ENCODE measurements around the gene AHCYL1.
A peak's percentile ranks its signal among the peaks of the same experiment; 100 is the strongest.

The AHCYL1 gene

DNA sequence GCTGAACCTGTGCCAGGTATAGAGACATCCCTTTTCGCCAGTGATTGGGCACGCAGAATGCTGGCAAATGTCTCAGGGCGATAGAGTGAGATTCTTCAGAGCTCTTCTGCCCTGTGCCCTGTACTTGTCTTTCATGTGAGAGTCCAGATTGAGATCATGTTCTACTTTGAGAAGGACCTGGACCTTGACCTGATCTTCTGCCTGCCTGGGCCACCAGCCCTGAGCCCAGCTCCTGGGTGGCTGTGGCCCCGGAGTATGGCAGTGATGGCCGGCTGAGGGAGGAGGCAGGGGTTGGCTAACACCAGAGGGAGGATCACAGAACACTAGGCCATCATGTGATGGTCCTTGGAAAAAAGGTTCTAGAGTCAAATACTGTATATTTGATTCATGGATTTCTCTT is 63.7 kb downstream of the AHCYL1 start:
- DNase-seq (ENCODE audit: insufficient read length): no peak
- TF ChIP-seq POLR2A (IDR thresholded peaks at IDR 0.05; ENCODE audit: low read depth, low read length): no peak
- no peak for TF ChIP-seq POLR2AphosphoS5 (IDR thresholded peaks at IDR 0.05; ENCODE audit: low read depth, low read length)
- no peak for TF ChIP-seq TAF1 (IDR thresholded peaks at IDR 0.05; ENCODE audit: borderline replicate concordance, low read depth, low read length)
- FAIRE-seq: no peak

DNA sequence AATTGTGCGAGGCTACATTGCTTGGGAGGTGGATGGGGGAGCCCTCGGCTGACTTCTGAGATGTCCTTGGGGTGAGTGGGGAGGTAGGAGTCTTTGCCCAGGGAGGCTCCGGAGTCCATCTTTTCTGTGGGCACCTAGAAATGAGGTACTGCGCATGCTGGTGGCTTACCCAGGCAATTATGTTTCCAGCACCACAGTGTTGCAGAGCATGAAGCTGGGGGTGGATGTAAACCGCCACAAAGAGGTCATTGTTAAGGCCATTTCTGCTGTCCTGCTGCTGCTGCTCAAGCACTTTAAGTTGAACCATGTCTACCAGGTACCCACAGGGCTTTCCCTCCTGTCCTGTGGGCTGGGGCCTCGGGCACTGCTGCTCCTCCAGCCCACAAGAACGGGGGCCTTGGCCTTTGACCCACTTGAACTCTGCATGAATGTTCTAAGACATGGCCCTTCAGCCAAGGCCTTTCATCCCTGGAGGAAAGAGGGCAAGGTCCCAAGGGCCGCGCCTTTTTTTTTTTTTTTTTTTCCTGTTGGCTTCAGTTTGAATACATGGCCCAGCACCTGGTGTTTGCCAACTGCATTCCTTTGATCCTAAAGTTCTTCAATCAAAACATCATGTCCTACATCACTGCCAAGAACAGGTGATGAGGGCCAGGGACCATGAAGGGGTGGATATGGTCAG is 64.5 kb downstream of the AHCYL1 start:
- TF ChIP-seq POLR2AphosphoS5 (IDR thresholded peaks at IDR 0.05; ENCODE audit: low read depth, low read length): no peak
- no peak for FAIRE-seq
- DNase-seq (ENCODE audit: insufficient read length): no peak

GRCh38 chr1:110049801-110050601 is 65.4 kb downstream of the AHCYL1 start:
- FAIRE-seq (no peak), DNase-seq (ENCODE audit: insufficient read length) (no peak)
- no peak for TF ChIP-seq TAF1 (IDR thresholded peaks at IDR 0.05; ENCODE audit: borderline replicate concordance, low read depth, low read length)
- no peak for TF ChIP-seq POLR2AphosphoS5 (IDR thresholded peaks at IDR 0.05; ENCODE audit: low read depth, low read length)
- TF ChIP-seq POLR2A (IDR thresholded peaks at IDR 0.05; ENCODE audit: low read depth, low read length): no peak

DNA sequence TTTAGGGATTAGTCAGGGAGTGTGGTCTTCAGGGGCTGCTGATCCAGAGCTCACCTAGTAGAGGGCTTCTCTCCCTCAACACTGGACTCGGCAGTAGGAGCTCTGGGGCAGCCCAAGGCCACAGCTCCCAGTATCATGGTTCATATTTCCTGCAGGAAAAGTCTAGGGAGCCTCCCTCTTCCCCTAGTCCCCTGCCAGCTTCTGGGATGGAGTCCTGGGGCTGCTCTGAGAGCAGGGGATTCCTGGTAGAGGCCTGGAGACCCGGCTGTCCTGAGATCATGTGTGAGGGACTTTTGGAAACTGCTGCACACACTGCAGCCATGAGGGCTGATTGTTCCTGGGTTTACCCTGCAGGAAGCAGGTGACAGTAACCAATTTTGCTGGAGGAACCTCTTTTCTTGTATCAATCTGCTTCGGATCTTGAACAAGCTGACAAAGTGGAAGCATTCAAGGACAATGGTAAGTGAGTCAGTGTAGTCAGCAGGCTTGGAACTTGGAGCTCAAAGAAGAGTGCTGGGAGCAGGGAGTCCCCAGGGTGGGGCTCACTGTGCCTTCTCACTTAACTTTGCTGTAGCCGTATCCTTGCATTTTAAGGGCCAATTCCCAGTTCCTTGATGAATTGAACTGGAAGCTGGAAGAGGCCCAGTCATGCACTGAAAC is 66.2 kb downstream of the AHCYL1 start:
- DNase-seq (ENCODE audit: insufficient read length): no peak
- no peak for TF ChIP-seq POLR2A (IDR thresholded peaks at IDR 0.05; ENCODE audit: low read depth, low read length)
- TF ChIP-seq POLR2AphosphoS5 (IDR thresholded peaks at IDR 0.05; ENCODE audit: low read depth, low read length): no peak
- TF ChIP-seq TAF1 (IDR thresholded peaks at IDR 0.05; ENCODE audit: borderline replicate concordance, low read depth, low read length): no peak
- no peak for FAIRE-seq

DNA sequence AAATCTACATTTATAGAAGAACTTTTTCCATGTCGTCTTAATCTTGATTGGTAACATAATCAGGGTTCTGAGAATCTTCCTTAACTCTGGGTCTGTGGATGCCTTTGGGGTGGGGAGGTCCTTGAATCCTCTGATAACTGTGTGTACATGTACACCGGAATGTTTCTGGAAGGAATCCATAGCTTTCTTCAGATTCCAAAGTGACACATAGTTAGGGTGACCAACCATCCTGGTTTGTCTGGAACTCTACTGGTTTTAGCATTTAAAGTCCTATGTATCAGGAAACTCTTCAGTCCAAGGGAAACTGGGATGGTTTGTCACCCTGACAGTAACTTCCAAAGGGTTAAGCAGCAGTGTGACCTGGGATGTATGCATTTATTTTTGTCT is 66.7 kb downstream of the AHCYL1 start:
- TF ChIP-seq TAF1 (IDR thresholded peaks at IDR 0.05; ENCODE audit: borderline replicate concordance, low read depth, low read length) (no peak), POLR2A (IDR thresholded peaks at IDR 0.05; ENCODE audit: low read depth, low read length) (no peak), POLR2AphosphoS5 (IDR thresholded peaks at IDR 0.05; ENCODE audit: low read depth, low read length) (no peak)
- no peak for FAIRE-seq
- DNase-seq (ENCODE audit: insufficient read length): no peak

DNA sequence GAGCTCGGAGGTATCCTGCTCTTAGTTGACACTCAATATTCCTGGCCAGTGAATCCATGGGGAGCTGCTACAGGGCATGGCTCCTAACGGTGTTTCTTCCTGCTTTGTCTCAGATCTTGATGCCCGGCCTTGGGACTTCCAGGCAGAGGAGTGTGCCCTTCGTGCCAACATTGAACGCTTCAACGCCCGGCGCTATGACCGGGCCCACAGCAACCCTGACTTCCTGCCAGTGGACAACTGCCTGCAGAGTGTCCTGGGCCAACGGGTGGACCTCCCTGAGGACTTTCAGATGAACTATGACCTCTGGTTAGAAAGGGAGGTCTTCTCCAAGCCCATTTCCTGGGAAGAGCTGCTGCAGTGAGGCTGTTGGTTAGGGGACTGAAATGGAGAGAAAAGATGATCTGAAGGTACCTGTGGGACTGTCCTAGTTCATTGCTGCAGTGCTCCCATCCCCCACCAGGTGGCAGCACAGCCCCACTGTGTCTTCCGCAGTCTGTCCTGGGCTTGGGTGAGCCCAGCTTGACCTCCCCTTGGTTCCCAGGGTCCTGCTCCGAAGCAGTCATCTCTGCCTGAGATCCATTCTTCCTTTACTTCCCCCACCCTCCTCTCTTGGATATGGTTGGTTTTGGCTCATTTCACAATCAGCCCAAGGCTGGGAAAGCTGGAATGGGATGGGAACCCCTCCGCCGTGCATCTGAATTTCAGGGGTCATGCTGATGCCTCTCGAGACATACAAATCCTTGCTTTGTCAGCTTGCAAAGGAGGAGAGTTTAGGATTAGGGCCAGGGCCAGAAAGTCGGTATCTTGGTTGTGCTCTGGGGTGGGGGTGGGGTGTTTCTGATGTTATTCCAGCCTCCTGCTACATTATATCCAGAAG is 69.2 kb downstream of the AHCYL1 start:
- TF ChIP-seq TAF1 (IDR thresholded peaks at IDR 0.05; ENCODE audit: borderline replicate concordance, low read depth, low read length) (no peak), POLR2A (IDR thresholded peaks at IDR 0.05; ENCODE audit: low read depth, low read length) (no peak), POLR2AphosphoS5 (IDR thresholded peaks at IDR 0.05; ENCODE audit: low read depth, low read length) (no peak)
- peak; percentile 79 for FAIRE-seq
- DNase-seq (ENCODE audit: insufficient read length): peak; percentile 60

GRCh38 chr1:110055493-110056284 is 71.1 kb downstream of the AHCYL1 start:
- DNase-seq (ENCODE audit: insufficient read length) (no peak), FAIRE-seq (no peak)
- no peak for TF ChIP-seq TAF1 (IDR thresholded peaks at IDR 0.05; ENCODE audit: borderline replicate concordance, low read depth, low read length)
- TF ChIP-seq POLR2AphosphoS5 (IDR thresholded peaks at IDR 0.05; ENCODE audit: low read depth, low read length): no peak
- TF ChIP-seq POLR2A (IDR thresholded peaks at IDR 0.05; ENCODE audit: low read depth, low read length): no peak

DNA sequence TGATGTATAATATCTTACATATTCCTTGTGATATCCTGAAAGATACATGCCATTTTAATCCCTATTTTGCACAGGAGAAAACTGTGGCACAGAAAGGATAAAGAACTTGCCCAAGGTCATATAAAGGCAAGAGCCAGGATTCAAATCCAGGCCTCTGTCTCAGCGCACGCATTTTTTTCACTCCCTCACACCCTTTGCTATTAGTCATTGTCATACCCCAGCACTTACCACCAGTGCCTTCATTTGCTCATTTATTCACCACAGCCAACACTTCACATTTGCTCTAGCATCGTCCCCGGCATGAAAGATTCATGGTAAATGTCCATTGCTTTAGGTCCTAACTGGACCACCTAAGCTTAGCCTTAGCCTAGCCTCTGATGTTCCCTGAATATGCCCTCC is 71.7 kb downstream of the AHCYL1 start:
- FAIRE-seq (no peak), DNase-seq (ENCODE audit: insufficient read length) (no peak)
- no peak for TF ChIP-seq POLR2A (IDR thresholded peaks at IDR 0.05; ENCODE audit: low read depth, low read length)
- no peak for TF ChIP-seq POLR2AphosphoS5 (IDR thresholded peaks at IDR 0.05; ENCODE audit: low read depth, low read length)
- no peak for TF ChIP-seq TAF1 (IDR thresholded peaks at IDR 0.05; ENCODE audit: borderline replicate concordance, low read depth, low read length)

DNA sequence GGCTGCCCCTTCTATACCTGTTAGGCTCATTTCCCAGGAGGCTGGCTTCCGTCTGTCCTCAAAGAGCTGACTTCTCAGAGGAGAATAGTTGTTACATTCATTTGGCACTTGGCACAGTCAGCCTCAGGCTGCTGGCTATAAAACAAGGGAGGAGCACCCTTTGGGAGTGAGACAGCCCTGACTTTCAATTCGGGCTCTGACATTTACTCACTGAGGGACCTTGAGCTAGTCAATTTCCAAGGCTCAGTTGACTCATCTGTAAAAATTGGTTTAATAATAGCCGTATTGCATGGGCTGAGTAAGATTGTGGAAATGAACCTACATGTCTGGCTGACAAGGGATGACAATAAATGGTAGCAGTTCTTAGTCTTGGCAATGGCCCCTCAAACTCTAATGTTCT is 72.2 kb downstream of the AHCYL1 start:
- TF ChIP-seq POLR2A (IDR thresholded peaks at IDR 0.05; ENCODE audit: low read depth, low read length) (no peak), POLR2AphosphoS5 (IDR thresholded peaks at IDR 0.05; ENCODE audit: low read depth, low read length) (no peak), TAF1 (IDR thresholded peaks at IDR 0.05; ENCODE audit: borderline replicate concordance, low read depth, low read length) (no peak)
- DNase-seq (ENCODE audit: insufficient read length): no peak
- no peak for FAIRE-seq

DNA sequence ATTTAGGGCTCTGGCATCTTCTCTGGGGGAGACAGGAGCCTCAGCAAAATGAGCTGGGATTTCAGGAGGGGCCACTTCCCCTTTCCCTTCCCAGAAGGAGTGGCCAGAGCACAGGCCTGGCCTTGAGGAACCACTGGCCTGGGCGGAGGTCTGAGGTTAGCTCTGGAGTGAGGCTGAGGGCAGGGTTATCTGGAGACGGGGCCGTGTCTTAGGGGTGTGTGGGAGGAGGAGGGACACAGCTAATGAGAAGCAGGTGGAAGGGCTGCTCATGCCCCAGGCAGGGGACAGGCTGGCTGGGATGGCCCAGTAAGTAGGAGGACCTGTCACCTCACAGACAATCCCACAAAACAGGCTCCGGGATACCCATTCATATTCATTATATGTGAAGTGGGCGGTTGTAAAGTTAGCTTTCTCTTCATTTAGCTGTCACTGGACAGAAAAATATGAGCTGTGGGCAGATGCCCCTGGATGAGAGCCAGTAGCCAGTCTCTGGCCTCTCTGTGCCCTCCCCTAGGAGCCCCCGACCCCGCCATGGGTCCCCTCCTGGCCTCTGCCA is 73.5 kb downstream of the AHCYL1 start:
- FAIRE-seq (no peak), DNase-seq (ENCODE audit: insufficient read length) (no peak)
- TF ChIP-seq TAF1 (IDR thresholded peaks at IDR 0.05; ENCODE audit: borderline replicate concordance, low read depth, low read length) (no peak), POLR2A (IDR thresholded peaks at IDR 0.05; ENCODE audit: low read depth, low read length) (no peak), POLR2AphosphoS5 (IDR thresholded peaks at IDR 0.05; ENCODE audit: low read depth, low read length) (no peak)
